Osteocyte (in vitro differentiated cells): Measurements from ENCODE around the gene PCDHB15. TPM values are rescaled to one million over a fixed set of nuclear protein-coding genes. Genes with fewer than 3 reads are reported as not detected.
A peak's percentile ranks its signal among the peaks of the same experiment; 100 is the strongest.
"Not testable (repeated sequence)": the region's sequence is repeated elsewhere in the genome, so short reads cannot be mapped to it uniquely, and the experiment has no call there.

Experiments
- DNase-seq: peaks from one replicate; pipeline ENCODE4 v3.0.0; 2021; ENCODE audit warnings: mixed read lengths; ENCODE audit not compliant: unreplicated experiment; ENCODE audit errors: extremely low spot score
- H3K27ac Mint-ChIP-seq: one replicate; pipeline ENCODE4 v1.8.0; 2021; ENCODE audit warnings: mild to moderate bottlenecking, mixed read lengths; ENCODE audit not compliant: unreplicated experiment
- H3K27me3 Mint-ChIP-seq: one replicate; pipeline ENCODE4 v1.8.0; 2021; ENCODE audit warnings: mixed read lengths; ENCODE audit not compliant: unreplicated experiment
- H3K36me3 Mint-ChIP-seq: one replicate; pipeline ENCODE4 v1.8.0; 2021; ENCODE audit warnings: mixed read lengths; ENCODE audit not compliant: unreplicated experiment
- H3K4me1 Mint-ChIP-seq: one replicate; pipeline ENCODE4 v1.8.0; 2021; ENCODE audit warnings: mixed read lengths; ENCODE audit not compliant: unreplicated experiment
- H3K4me3 Mint-ChIP-seq: one replicate; pipeline ENCODE4 v1.8.0; 2021; ENCODE audit warnings: mild to moderate bottlenecking, moderate library complexity, mixed read lengths; ENCODE audit not compliant: unreplicated experiment
- H3K9me3 Mint-ChIP-seq: one replicate; pipeline ENCODE4 v1.8.0; 2021; ENCODE audit warnings: mixed read lengths; ENCODE audit not compliant: unreplicated experiment
- CTCF ChIP-seq: fragments of 200-600 bp; sonication (generic); IDR thresholded peaks from 2 replicates; pipeline ENCODE4 v1.5.0; 2021; ENCODE audit warnings: antibody characterized with exemption, mild to moderate bottlenecking, moderate library complexity
- long read RNA-seq: library from polyadenylated mRNA; unstranded; transcript quantifications from one replicate; pipeline ENCODE4 v2.0.0, GENCODE V29; 2021
- total RNA-seq: library from RNA; stranded (reverse); gene quantifications from 2 replicates; pipeline ENCODE4 v1.2.1, GENCODE V29; 2021

PCDHB15 gene
- total RNA-seq = 4.3 and 4.4 TPM in 2 replicates
- long read RNA-seq, full-length matches to known transcripts = 17 of 18 reads
- long read RNA-seq, partial matches to known transcripts = 0 of 18 reads
- long read RNA-seq, other reads (novel, unspliced or antisense) = 1 of 18 reads

GRCh38 chr5:141245250-141245717, at the start of gene PCDHB15:
Gene PCDHB15, plus strand, starts transcription at chr5:141245395. Its CDS starts 184 bp downstream, at chr5:141245579.
- Mint-ChIP-seq H3K4me1 (no peaks in the 10 kb centered on the region), H3K36me3 (peaks cover 22% of the 10 kb centered on the region), H3K27ac (no peak within 1 kb of the TSS), H3K4me3 (peak within 1 kb of the TSS; percentile 55), H3K27me3 (no peaks in the 10 kb centered on the region), H3K9me3 (peaks cover 60% of the 10 kb centered on the region)
- peak; percentile 22 for TF ChIP-seq CTCF
- no peak for DNase-seq

- Mint-ChIP-seq H3K4me3 (no peak overlapping the region), H3K27me3 (no peaks in the 10 kb centered on the region), H3K27ac (no peak overlapping the region), H3K36me3 (peaks cover 20% of the 10 kb centered on the region), H3K9me3 (peaks cover 67% of the 10 kb centered on the region), H3K4me1 (no peaks in the 10 kb centered on the region)
- no peak for TF ChIP-seq CTCF
- DNase-seq = no peak
Measured at GRCh38 chr5:141196363-141196762, 48.8 kb upstream of the PCDHB15 start.

GRCh38 chr5:141199359-141200235, 45.6 kb upstream of the PCDHB15 start, which contains the start of gene PCDHB11:
Gene PCDHB11, plus strand, starts transcription at chr5:141199627. Its CDS starts 148 bp downstream, at chr5:141199775.
- TF ChIP-seq CTCF = no peak
- Mint-ChIP-seq H3K27ac (no peak within 1 kb of the TSS), H3K9me3 (peaks cover 52% of the 10 kb centered on the region), H3K4me1 (no peaks in the 10 kb centered on the region), H3K36me3 (peaks cover 21% of the 10 kb centered on the region), H3K4me3 (no peak within 1 kb of the TSS), H3K27me3 (no peaks in the 10 kb centered on the region)
- DNase-seq = no peak

GRCh38 chr5:141201126-141201525, 44.1 kb upstream of the PCDHB15 start:
- not testable (repeated sequence) for H3K27me3 Mint-ChIP-seq, H3K4me1 Mint-ChIP-seq, H3K27ac Mint-ChIP-seq, H3K4me3 Mint-ChIP-seq, DNase-seq
- Mint-ChIP-seq H3K9me3 (peaks cover 54% of the 10 kb centered on the region), H3K36me3 (peaks cover 19% of the 10 kb centered on the region)

GRCh38 chr5:141201646-141202045, 43.5 kb upstream of the PCDHB15 start:
- H3K4me1 Mint-ChIP-seq, H3K27me3 Mint-ChIP-seq, DNase-seq, H3K27ac Mint-ChIP-seq, H3K4me3 Mint-ChIP-seq: not testable (repeated sequence)
- Mint-ChIP-seq H3K9me3 (peaks cover 48% of the 10 kb centered on the region), H3K36me3 (peaks cover 14% of the 10 kb centered on the region)

- Mint-ChIP-seq H3K9me3 (peaks cover 56% of the 10 kb centered on the region), H3K27me3 (no peaks in the 10 kb centered on the region), H3K4me3 (no peak within 1 kb of the TSS), H3K4me1 (no peaks in the 10 kb centered on the region), H3K36me3 (peaks cover under 1% of the 10 kb centered on the region), H3K27ac (no peak within 1 kb of the TSS)
- DNase-seq = no peak
- TF ChIP-seq CTCF = no peak
Measured at GRCh38 chr5:141208478-141208877, 36.7 kb upstream of the PCDHB15 start, which contains the start of gene PCDHB12. Gene PCDHB12, plus strand, starts transcription at chr5:141208719. Its CDS starts 189 bp downstream, at chr5:141208908.

GRCh38 chr5:141210281-141210680, 34.9 kb upstream of the PCDHB15 start:
- H3K27me3 Mint-ChIP-seq, H3K4me1 Mint-ChIP-seq, DNase-seq, H3K36me3 Mint-ChIP-seq, H3K4me3 Mint-ChIP-seq, H3K27ac Mint-ChIP-seq: not testable (repeated sequence)
- H3K9me3 Mint-ChIP-seq = peaks cover 62% of the 10 kb centered on the region

GRCh38 chr5:141210849-141211248, 34.3 kb upstream of the PCDHB15 start:
- not testable (repeated sequence) for H3K27ac Mint-ChIP-seq, H3K36me3 Mint-ChIP-seq, DNase-seq, H3K4me3 Mint-ChIP-seq, H3K27me3 Mint-ChIP-seq, H3K4me1 Mint-ChIP-seq
- H3K9me3 Mint-ChIP-seq = peaks cover 59% of the 10 kb centered on the region
